Measurements from ENCODE around the gene MRTFB.
"Not testable (repeated sequence)": the region's sequence is repeated elsewhere in the genome, so short reads cannot be mapped to it uniquely, and the experiment has no call there.

The MRTFB gene, protein sequence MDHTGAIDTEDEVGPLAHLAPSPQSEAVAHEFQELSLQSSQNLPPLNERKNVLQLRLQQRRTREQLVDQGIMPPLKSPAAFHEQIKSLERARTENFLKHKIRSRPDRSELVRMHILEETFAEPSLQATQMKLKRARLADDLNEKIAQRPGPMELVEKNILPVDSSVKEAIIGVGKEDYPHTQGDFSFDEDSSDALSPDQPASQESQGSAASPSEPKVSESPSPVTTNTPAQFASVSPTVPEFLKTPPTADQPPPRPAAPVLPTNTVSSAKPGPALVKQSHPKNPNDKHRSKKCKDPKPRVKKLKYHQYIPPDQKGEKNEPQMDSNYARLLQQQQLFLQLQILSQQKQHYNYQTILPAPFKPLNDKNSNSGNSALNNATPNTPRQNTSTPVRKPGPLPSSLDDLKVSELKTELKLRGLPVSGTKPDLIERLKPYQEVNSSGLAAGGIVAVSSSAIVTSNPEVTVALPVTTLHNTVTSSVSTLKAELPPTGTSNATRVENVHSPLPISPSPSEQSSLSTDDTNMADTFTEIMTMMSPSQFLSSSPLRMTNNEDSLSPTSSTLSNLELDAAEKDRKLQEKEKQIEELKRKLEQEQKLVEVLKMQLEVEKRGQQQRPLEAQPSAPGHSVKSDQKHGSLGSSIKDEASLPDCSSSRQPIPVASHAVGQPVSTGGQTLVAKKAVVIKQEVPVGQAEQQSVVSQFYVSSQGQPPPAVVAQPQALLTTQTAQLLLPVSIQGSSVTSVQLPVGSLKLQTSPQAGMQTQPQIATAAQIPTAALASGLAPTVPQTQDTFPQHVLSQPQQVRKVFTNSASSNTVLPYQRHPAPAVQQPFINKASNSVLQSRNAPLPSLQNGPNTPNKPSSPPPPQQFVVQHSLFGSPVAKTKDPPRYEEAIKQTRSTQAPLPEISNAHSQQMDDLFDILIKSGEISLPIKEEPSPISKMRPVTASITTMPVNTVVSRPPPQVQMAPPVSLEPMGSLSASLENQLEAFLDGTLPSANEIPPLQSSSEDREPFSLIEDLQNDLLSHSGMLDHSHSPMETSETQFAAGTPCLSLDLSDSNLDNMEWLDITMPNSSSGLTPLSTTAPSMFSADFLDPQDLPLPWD

DNA sequence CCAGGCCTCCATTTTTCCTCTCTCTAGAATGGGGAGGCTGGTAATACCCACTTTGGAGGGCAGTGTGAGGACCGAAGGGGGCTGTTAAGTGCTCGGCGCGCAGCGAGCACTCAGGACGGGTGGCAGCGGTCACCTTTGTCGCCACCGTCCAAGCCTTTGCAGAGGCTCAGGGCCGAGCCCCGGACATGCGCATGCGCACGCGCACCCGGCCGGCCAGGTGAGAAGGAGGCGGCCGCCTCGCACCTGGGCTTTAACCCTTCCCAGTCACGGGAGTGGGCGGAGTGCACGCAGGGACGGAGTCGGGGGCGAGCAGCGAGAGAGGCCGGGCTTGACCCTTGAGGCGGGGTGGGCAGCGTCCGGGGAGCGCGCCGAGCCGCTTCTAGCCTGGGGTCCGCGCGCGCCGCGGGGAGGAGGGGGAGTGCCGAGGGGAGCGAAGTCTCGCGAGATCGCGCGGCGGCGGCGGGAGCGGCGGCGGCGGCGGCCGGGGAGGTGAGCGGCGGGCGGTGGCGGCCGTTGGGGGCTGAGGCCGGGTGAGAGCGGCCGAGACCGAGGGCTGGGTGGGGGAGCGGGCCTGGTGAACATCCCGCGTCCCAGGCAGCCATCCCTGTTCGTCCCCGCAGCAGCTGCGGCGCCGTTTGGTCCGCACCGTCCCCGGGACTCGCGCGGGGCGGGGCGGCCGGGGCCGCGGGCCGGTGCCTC lies at the start of gene MRTFB:
Gene MRTFB (plus strand): TSS at position 443 of the 699 bp plus-strand sequence. CDS start 69,288 bp downstream, outside the sequence.
- peak; percentile 88 for DNase-seq

DNA sequence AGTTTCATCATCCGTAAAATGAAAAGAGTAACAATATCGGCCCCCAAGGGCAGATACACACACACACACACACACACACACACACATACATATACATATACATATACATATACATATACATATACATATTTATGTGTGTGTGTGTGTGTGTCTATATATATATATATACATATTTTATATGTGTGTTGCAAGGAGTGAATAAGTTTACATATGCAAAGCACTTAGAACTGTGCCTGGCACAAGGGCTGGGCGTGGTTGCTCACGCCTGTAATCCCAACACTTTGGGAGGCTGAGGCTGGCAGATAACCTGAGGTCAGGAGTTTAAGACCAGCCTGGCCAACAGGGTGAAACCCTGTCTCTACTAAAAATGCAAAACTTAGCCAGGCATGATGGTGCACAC lies 47.6 kb upstream of the MRTFB start:
- DNase-seq: not testable (repeated sequence)

DNA sequence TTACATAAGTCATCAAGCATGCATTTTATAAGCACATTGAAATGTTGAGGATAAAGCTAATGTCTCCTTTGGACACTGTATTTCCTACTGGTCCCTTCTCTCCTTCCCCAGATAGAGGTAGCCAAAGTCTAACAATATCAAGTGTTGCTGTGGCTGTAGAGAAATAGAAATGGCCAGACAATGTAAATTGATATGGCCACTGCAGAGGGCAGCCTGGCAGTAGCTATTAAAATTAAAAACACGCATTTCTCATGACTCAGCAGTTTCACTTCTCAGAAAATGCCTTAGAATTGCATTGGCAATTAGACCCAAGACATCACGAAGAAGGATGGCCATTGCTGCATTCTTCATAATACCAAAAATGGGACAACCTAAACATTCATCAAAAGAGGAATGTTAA lies 46.8 kb upstream of the MRTFB start:
- DNase-seq: no peak

GRCh38 chr16:14026572-14027285 lies 44.4 kb upstream of the MRTFB start:
- no peak for DNase-seq

- no peak for DNase-seq
Observed at GRCh38 chr16:14028202-14028601, 42.9 kb upstream of the MRTFB start.

GRCh38 chr16:14029658-14030057 lies 41.5 kb upstream of the MRTFB start:
- no peak for DNase-seq

DNA sequence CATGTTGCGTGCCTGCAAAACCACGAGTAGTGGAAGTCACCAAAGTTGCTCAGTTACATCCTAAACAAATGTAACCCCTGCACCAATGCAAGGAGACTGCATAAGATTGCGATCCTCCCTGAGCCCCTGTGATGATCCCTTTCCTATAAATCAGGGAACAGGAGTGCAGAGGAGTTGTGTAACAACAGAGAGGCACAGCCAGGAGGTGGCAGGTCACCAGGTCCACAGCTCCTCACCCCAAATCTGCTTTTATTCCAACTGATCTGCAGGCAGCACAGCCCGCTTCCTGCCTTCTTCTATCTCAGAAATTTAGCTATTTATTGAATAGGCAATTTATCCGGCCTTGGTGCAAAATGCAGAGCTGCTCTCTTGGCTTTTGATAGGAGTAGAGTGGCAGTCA lies 36.0 kb upstream of the MRTFB start:
- no peak for DNase-seq

GRCh38 chr16:14036889-14037288 lies 34.2 kb upstream of the MRTFB start:
- DNase-seq: no peak

GRCh38 chr16:14037960-14038359 lies 33.2 kb upstream of the MRTFB start:
- DNase-seq: no peak

DNA sequence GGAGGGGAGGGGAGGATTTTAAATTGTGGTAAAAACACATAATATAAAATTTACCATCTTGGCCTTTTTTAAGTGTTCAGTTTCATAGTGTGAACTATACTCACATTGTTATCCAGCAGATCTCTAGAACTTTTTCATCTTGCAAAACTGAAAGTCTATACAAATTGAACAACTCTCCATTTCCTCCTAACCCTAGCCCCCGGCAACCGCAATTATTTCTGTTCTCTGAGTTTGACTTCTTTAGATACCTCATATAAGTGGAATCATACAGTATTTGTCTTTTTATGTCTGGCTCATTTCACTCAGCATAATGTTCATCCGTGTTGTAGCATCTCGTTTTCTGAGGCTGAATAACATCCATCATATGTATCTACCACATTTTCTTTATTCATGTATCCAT lies 30.0 kb upstream of the MRTFB start:
- DNase-seq: no peak

- DNase-seq: no peak
Observed at GRCh38 chr16:14042706-14043105, 28.4 kb upstream of the MRTFB start.

GRCh38 chr16:14043278-14043677 lies 27.8 kb upstream of the MRTFB start:
- DNase-seq: no peak

GRCh38 chr16:14043793-14044192 lies 27.3 kb upstream of the MRTFB start:
- no peak for DNase-seq

DNA sequence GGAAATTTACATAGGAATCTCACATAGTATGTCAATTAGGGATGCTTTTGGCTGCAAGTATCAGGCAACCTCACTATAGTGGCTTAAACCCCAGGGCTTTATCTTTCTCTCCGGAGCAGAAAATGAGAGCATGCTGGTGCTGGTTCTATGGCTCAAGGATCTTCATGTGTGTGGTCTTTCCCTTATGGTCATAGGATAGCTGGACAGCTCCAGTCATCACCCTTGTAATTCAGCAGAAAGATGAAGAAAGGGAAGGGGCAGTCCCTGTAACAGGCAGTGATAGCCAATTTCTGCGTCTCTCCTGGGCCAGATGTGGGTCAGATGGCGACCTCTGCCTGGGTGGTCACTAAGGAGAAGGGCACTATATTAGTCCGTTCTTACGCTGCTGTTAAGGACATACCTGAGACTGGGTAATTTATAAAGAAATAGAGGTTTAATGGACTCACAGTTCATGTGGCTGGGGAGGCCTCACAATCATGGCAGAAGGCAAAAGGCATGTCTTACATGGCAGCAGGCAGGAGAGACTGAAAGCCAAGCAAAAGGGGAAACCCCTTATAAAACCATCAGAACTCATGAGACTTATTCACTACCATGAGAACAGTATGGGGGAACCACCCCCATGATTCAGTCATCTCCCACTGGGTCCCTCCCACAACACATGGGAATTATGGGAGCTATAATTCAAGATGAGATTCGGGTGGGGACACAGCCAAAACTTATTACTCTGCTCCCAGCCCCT lies 23.8 kb upstream of the MRTFB start:
- DNase-seq: not testable (repeated sequence)

DNA sequence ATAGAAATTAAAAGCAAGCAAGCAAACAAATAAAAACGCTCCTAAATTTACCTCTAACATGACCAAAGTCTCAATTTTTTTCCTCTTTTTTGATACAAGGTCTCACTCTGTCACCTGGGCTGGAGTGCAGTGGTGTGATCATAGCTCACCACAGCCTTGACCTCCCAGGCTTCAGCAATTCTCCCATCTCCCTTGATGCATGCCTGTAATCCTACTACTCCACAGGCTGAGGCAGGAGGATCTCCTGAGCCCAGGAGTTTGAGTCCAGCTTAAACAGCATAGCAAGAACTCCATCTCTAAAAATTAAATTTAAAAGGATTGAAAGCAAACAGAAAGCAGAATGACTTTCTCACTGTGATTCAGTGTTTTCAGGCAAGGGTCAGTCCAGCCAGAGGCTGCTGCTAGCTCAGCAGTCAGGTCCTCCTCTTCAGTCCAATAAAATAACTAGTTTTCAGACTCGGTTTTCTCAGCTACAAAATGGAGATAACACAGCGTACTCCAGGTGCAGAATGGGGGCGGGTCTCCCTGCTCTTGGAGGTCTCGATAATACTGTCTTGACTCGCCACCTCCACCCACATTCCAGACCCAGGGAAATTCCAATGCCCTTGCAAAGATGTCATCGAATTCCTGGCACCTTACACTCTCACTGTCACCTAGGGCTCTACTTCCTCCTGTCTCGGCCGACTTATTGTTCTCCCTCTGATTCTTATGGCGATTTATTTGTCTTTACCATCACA lies 20.7 kb upstream of the MRTFB start:
- DNase-seq: no peak

- DNase-seq: no peak
Observed at GRCh38 chr16:14051103-14051729, 19.9 kb upstream of the MRTFB start.

GRCh38 chr16:14056970-14057369 lies 14.1 kb upstream of the MRTFB start:
- no peak for DNase-seq

GRCh38 chr16:14057878-14058382 lies 13.2 kb upstream of the MRTFB start:
- no peak for DNase-seq

DNA sequence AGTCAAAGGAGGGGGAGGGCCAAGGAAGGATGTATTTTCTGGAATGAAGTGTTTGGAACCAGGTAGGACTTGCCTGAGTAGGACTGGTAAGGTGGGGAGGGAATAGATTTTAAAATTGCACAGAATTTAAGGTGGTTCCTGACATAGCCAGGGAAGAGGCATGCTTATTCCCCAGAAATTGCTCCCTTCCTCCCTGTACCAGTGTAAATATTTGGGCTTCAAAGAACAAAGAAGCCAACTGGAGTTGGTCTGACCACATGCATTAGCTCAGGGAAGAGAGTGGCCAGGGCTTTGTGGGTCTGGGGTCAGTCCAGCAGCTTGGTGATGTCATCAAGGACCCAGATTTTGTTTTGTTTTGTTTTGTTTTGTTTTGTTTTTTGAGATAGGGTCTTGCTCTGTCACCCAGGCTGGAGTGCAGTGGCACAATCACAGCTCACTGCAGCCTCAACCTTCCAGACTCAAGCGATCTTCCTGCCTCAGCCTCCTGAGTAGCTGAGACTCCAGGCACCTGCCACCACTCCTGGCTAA lies 9.3 kb upstream of the MRTFB start:
- DNase-seq: no peak

- no peak for DNase-seq
Observed at GRCh38 chr16:14062261-14062660, 8.9 kb upstream of the MRTFB start.

Measured in DMS79 treated with DMSO at 0.1 percent for 48 hours (cell line).